Coronary artery (tissue), 2 donors: Measurements from ENCODE around the gene FBXO42.
A peak's percentile ranks its signal among the peaks of the same experiment; 100 is the strongest.
"Not testable (repeated sequence)": the region's sequence is repeated elsewhere in the genome, so short reads cannot be mapped to it uniquely, and the experiment has no call there.

Experiments used
- DNase-seq: peaks from one replicate; pipeline ENCODE4 v3.0.0-alpha.2; 2017; ENCODE audit warnings: low spot score
- H3K27ac ChIP-seq, 2 donors: fragments of 200-600 bp; sonication (generic); one replicate each; pipeline ENCODE4 v1.5.1; 2016 to 2019
- H3K4me3 ChIP-seq: fragments of 200-600 bp; sonication (generic); 2 replicates; pipeline ENCODE4 v1.5.1; 2016; ENCODE audit warnings: mild to moderate bottlenecking, moderate library complexity
- TF ChIP-seq, protein P1 (sequence below): fragments of 200-600 bp; sonication (generic); IDR thresholded peaks from one replicate; pipeline ENCODE4 v1.5.1; 2019; ENCODE audit warnings: antibody characterized with exemption

FBXO42 gene

DNA sequence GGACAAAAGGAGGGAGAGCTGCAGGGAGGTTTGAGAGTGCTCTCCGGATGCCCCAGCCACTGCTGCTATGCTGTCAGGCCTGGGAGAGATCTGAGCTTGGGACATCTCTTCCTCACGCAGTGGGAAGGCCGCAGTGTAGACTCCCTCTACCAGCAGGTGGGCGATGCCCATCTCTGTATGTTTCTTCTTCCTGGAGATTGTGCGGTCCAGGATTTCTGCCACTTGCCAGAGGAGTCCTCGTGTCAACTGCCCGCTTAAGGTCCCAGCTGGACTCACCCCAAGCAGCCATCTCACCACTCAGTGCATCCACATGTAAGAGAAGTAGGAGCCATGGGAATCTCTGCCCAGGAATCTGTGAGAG, 126.2 kb downstream of the FBXO42 start:
- no peak for DNase-seq
- H3K27ac ChIP-seq: no peak overlapping the region
- no peak overlapping the region for H3K4me3 ChIP-seq
- TF ChIP-seq, protein P1, sequence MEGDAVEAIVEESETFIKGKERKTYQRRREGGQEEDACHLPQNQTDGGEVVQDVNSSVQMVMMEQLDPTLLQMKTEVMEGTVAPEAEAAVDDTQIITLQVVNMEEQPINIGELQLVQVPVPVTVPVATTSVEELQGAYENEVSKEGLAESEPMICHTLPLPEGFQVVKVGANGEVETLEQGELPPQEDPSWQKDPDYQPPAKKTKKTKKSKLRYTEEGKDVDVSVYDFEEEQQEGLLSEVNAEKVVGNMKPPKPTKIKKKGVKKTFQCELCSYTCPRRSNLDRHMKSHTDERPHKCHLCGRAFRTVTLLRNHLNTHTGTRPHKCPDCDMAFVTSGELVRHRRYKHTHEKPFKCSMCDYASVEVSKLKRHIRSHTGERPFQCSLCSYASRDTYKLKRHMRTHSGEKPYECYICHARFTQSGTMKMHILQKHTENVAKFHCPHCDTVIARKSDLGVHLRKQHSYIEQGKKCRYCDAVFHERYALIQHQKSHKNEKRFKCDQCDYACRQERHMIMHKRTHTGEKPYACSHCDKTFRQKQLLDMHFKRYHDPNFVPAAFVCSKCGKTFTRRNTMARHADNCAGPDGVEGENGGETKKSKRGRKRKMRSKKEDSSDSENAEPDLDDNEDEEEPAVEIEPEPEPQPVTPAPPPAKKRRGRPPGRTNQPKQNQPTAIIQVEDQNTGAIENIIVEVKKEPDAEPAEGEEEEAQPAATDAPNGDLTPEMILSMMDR: no peak

DNA sequence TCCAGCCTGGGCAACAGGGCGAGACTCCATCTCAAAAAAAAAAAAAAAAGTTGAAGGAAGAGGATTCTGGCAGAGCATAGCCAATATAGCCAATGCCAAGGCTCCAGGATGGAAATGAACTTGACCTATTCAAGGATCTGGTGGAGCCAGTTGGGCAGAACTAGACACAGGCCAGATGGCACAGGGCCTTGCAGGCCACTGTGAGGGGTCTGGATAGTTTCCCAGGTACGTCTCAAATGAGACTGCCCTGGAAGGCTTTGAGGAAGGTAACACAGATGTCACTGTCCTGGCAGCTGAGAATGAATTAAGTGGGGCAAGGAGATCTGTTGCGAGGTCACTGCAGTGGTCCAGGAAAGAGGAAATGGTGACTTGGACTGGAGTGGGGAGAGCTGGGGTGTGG, 127.8 kb downstream of the FBXO42 start:
- TF ChIP-seq, protein P1: no peak
- no peak for DNase-seq
- no peak overlapping the region for H3K27ac ChIP-seq
- no peak overlapping the region for H3K4me3 ChIP-seq

DNA sequence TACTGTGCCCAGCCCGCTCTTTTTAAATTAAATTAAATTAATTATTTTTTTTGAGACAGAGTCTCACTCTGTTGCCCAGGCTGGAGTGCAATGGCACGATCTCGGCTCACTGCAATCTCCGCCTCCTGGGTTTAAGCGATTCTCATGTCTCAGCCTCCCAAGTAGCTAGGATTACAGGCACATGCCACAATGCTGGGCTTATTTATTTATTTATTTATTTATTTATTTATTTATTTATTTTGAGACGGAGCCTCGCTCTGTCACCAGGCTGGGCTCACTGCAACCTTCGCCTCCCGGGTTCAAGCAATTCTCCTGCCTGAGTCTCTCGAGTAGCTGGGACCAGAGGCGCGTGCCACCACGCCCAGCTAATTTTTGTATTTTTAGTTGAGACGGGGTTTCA, 129.6 kb downstream of the FBXO42 start:
- not testable (repeated sequence) for DNase-seq, H3K4me3 ChIP-seq, H3K27ac ChIP-seq

DNA sequence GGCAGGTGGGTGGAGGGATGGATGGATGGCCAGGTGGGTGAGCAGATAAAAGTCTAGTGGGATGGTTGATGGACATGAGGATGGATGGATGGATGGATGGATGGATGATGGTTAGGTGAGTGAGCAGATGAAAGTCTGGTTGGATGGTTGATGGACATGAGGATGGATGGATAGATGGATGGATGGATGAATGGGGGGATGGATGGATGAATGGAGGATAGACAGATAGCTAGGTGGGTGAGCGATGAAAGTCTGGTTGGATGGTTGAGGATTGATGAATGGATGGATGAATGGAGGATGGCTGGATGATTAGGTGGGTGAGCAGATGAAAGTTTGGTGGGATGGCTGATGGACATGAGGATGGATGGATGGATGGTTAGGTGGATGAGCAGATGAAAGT, 130.8 kb downstream of the FBXO42 start:
- no peak overlapping the region for H3K27ac ChIP-seq
- TF ChIP-seq, protein P1: no peak
- DNase-seq: no peak
- H3K4me3 ChIP-seq: no peak overlapping the region

DNA sequence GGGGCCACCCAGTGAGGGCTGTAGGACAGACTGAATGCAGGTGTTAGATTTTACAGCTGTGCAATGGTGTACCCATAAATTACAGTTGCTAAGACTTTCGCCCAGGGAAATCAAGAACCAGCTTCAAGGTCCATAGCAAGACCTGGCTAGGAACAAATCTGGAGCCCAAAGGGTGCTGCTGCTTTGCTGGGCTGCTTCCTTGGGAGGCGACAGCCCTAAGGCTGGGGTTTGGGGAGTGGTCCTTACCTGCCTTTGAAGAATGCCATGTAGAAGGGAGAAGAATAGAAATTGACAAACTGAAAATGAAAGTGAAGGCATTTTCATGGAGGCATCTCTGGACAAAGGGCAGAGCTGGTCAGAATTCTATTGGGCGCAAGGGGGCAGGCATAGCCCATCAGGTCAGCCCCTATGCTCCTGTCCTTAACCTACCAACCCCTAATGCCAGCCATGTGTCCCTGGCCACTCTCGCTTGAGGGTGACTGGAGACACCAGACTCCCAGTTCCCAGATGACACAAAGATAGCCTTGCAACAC, 132.2 kb downstream of the FBXO42 start:
- no peak for DNase-seq
- TF ChIP-seq, protein P1: no peak
- Histone ChIP-seq H3K4me3 (no peak overlapping the region), H3K27ac (no peak overlapping the region)

DNA sequence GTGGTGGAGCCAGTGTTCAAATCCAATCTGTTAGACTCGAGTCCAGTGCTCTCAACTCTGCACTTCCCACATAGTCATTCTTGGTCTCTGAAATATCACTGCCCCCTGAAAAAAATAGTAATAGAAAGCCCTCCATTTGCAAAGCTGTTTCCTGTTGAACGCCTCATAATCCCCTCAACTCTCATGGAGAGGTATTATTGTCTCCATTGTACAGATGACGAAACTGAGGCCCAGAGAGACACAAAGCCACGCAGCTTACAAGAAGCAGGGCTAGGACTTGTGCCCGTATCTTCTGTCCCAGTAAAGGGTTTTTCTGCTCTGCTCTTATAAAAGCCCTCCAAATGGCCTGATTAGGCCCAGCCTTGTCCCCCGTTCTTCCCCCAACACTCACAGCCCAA, 133.6 kb downstream of the FBXO42 start:
- no peak overlapping the region for H3K27ac ChIP-seq
- no peak for DNase-seq
- TF ChIP-seq, protein P1: no peak
- H3K4me3 ChIP-seq: no peak overlapping the region

DNA sequence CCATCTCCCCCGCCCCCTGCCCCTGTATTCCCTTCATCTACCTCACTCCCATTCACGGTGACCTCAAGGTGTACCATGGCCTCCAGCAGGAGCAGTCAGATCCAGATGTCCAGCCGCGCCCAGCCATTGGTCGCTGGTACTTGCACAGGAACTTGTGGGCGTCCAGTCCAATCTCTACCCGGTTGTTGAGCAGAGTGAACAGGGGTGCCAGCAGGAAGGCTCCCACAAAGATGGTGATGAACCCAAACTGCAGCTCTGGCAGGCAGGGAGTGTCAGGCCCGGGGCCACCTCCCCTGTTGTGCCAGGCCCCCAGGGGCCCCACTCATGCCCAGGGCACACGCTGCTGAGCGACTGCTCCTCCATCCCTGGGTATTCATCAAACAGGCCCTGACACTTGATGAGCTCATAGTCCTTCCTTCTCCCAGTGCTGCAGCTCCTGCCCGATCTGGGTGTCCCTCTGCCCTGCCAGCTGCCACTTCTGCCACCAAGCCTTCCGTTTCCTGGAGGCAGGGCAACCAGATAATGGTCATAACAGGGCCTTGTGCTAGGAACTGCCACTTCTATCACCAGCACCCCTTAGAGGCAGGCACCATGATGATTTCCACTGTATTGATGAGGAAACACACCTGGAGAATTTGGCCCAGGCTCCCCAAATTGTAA, 134.1 kb downstream of the FBXO42 start:
- H3K4me3 ChIP-seq: no peak overlapping the region
- TF ChIP-seq, protein P1: no peak
- no peak for DNase-seq
- peak overlapping the region in 1 of 2 donors; percentile 55 for H3K27ac ChIP-seq
